HG03575 (cell line): ENCODE results near the gene CD24.
"Not testable (repeated sequence)": the region's sequence is repeated elsewhere in the genome, so short reads cannot be mapped to it uniquely, and the experiment has no call there.

Experiments used
- ATAC-seq: cut with Tn5 transposase; IDR thresholded peaks from one replicate; pipeline ENCODE4 v1.9.1; 2021; ENCODE audit not compliant: unreplicated experiment, insufficient number of reproducible peaks, low FRiP score; ENCODE audit errors: extremely low read depth

CD24 gene

GRCh38 chr6:106973018-106973835 is 1.3 kb downstream of the CD24 start:
- no peak for ATAC-seq

- ATAC-seq, result no peak
These were observed 2.0 kb downstream of the CD24 start for GRCh38 chr6:106972500-106972899.

- not testable (repeated sequence) for ATAC-seq
These were observed 3.8 kb downstream of the CD24 start for GRCh38 chr6:106970769-106971168.

GRCh38 chr6:106967936-106968555 is 6.5 kb downstream of the CD24 start:
- ATAC-seq, result no peak

GRCh38 chr6:106966671-106967640 is 7.6 kb downstream of the CD24 start:
- ATAC-seq, result no peak

GRCh38 chr6:106966229-106966628 is 8.3 kb downstream of the CD24 start:
- ATAC-seq, result no peak

GRCh38 chr6:106964954-106965353 is 9.6 kb downstream of the CD24 start:
- ATAC-seq, result no peak

- no peak for ATAC-seq
These were observed 10.4 kb downstream of the CD24 start for GRCh38 chr6:106964099-106964498.

GRCh38 chr6:106963544-106963943 is 11.0 kb downstream of the CD24 start:
- ATAC-seq, result no peak

- no peak for ATAC-seq
These were observed 12.7 kb downstream of the CD24 start for GRCh38 chr6:106961801-106962200.

- no peak for ATAC-seq
These were observed 13.4 kb downstream of the CD24 start for GRCh38 chr6:106961136-106961535.

GRCh38 chr6:106959985-106960384 is 14.5 kb downstream of the CD24 start:
- ATAC-seq, result no peak

- no peak for ATAC-seq
These were observed 34.7 kb downstream of the CD24 start for GRCh38 chr6:106939848-106940247.

GRCh38 chr6:106939208-106939607 is 35.3 kb downstream of the CD24 start:
- ATAC-seq, result no peak

GRCh38 chr6:106927531-106928398 is 46.8 kb downstream of the CD24 start:
- no peak for ATAC-seq

GRCh38 chr6:106925948-106926347 is 48.6 kb downstream of the CD24 start:
- no peak for ATAC-seq

GRCh38 chr6:106924694-106925523 is 49.6 kb downstream of the CD24 start:
- ATAC-seq, result no peak

GRCh38 chr6:106922626-106923025 is 51.9 kb downstream of the CD24 start:
- no peak for ATAC-seq
